ENCODE measurements around the gene DAB2IP. TPM values are rescaled to one million over a fixed set of nuclear protein-coding genes. Genes with fewer than 3 reads are reported as not detected.

Gene DAB2IP
- total RNA-seq, 2 experiments from 2014 or later, result 0.06 TPM; not detected in 1

GRCh38 chr9:121690766-121691165, 39.3 kb downstream of the DAB2IP start:
- Mint-ChIP-seq H3K4me1 (ENCODE audit: low read depth) (no peaks in the 10 kb centered on the region), H3K27ac (no peak overlapping the region), H3K4me3 (no peak overlapping the region), H3K9me3 (no peaks in the 10 kb centered on the region), H3K36me3 (ENCODE audit: low read depth) (no peaks in the 10 kb centered on the region), H3K27me3 (peaks cover 10% of the 10 kb centered on the region)
- POLR2A ChIA-PET, result no interaction called here
- TF ChIP-seq CTCF (IDR thresholded peaks at IDR 0.05), result no peak
- H3K9me3 ChIP-seq (ENCODE audit: control insufficient read depth in 1 of 2, insufficient read depth in 1 of 2, low read length in 2 of 2), result no peaks in the 10 kb centered on the region
- intact Hi-C loops (cut with DNase I, micrococcal nuclease), result no loop called here
- H3K4me1 ChIP-seq (ENCODE audit: insufficient read depth, low read length), result no peaks in the 10 kb centered on the region
- peaks cover 0 to 3% of the 10 kb centered on the region in 2 experiments for H3K27me3 ChIP-seq (ENCODE audit: control insufficient read depth in 1 of 2, insufficient read depth in 2 of 2, low read length in 2 of 2)
- DNase-seq (no peak), ATAC-seq (ENCODE audit: poor library complexity) (no peak)
- H3K27ac ChIP-seq (ENCODE audit: low read depth in 1 of 2, low read length in 2 of 2), result no peak overlapping the region
- CTCF ChIA-PET, result no interaction called here
- no peaks in the 10 kb centered on the region for H3K36me3 ChIP-seq (ENCODE audit: insufficient read depth, low read length)
- no peak overlapping the region for H3K4me3 ChIP-seq (ENCODE audit: low read length)

GRCh38 chr9:121691890-121692289, 40.5 kb downstream of the DAB2IP start:
- ChIA-PET CTCF (no interaction called here), POLR2A (no interaction called here)
- Histone ChIP-seq H3K27ac (ENCODE audit: low read depth in 1 of 2, low read length in 2 of 2) (no peak overlapping the region), H3K4me1 (ENCODE audit: insufficient read depth, low read length) (no peaks in the 10 kb centered on the region), H3K27me3 (ENCODE audit: control insufficient read depth in 1 of 2, insufficient read depth in 2 of 2, low read length in 2 of 2) (peaks cover 2 to 9% of the 10 kb centered on the region in 2 experiments), H3K4me3 (ENCODE audit: low read length) (no peak overlapping the region), H3K9me3 (ENCODE audit: control insufficient read depth in 1 of 2, insufficient read depth in 1 of 2, low read length in 2 of 2) (no peaks in the 10 kb centered on the region), H3K36me3 (ENCODE audit: insufficient read depth, low read length) (no peaks in the 10 kb centered on the region)
- Mint-ChIP-seq H3K27ac (no peak overlapping the region), H3K4me3 (no peak overlapping the region), H3K36me3 (ENCODE audit: low read depth) (no peaks in the 10 kb centered on the region), H3K4me1 (ENCODE audit: low read depth) (peaks cover 3% of the 10 kb centered on the region), H3K27me3 (peaks cover 13% of the 10 kb centered on the region), H3K9me3 (no peaks in the 10 kb centered on the region)
- intact Hi-C loops (cut with DNase I, micrococcal nuclease), result no loop called here
- DNase-seq (no peak), ATAC-seq (ENCODE audit: poor library complexity) (no peak)
- no peak for TF ChIP-seq CTCF (IDR thresholded peaks at IDR 0.05)

- ATAC-seq (ENCODE audit: poor library complexity) (no peak), DNase-seq (no peak)
- Histone ChIP-seq H3K27me3 (ENCODE audit: control insufficient read depth in 1 of 2, insufficient read depth in 2 of 2, low read length in 2 of 2) (peaks cover 10 to 18% of the 10 kb centered on the region in 2 experiments), H3K4me3 (ENCODE audit: low read length) (no peak overlapping the region), H3K27ac (ENCODE audit: low read depth in 1 of 2, low read length in 2 of 2) (no peak overlapping the region), H3K36me3 (ENCODE audit: insufficient read depth, low read length) (no peaks in the 10 kb centered on the region), H3K9me3 (ENCODE audit: control insufficient read depth in 1 of 2, insufficient read depth in 1 of 2, low read length in 2 of 2) (no peaks in the 10 kb centered on the region), H3K4me1 (ENCODE audit: insufficient read depth, low read length) (no peaks in the 10 kb centered on the region)
- Mint-ChIP-seq H3K27ac (no peak overlapping the region), H3K27me3 (peaks cover 21% of the 10 kb centered on the region), H3K4me3 (no peak overlapping the region), H3K36me3 (ENCODE audit: low read depth) (no peaks in the 10 kb centered on the region), H3K9me3 (no peaks in the 10 kb centered on the region), H3K4me1 (ENCODE audit: low read depth) (peaks cover 6% of the 10 kb centered on the region)
- intact Hi-C loops (cut with DNase I, micrococcal nuclease), result no loop called here
- no peak for TF ChIP-seq CTCF (IDR thresholded peaks at IDR 0.05)
- POLR2A ChIA-PET, result no interaction called here
- CTCF ChIA-PET, result no interaction called here
These were observed 41.4 kb downstream of the DAB2IP start for GRCh38 chr9:121692606-121693387.

All from CD4-positive, alpha-beta T cell (primary cell).